ENCODE results near the gene CAD.

The CAD gene

GRCh38 chr2:27220091-27220490 lies 2.9 kb downstream of the CAD start:
- no peak overlapping the region for H3K4me3 ChIP-seq
- peaks cover 0 to 13% (median 7%) of the 10 kb centered on the region in 4 donors for H3K4me1 ChIP-seq
- intact Hi-C loops (cut with DNase I; ENCODE audit: low total_unique reads), result no loop called here
- H3K36me3 ChIP-seq, result peaks cover 22 to 55% (median 36%) of the 10 kb centered on the region in 3 donors
- no peak overlapping the region for H3K27ac ChIP-seq
- H3K9me3 ChIP-seq, result no peaks in the 10 kb centered on the region
- no peak for TF ChIP-seq CTCF (IDR thresholded peaks at IDR 0.05)
- no peak for DNase-seq
- no peaks in the 10 kb centered on the region for H3K27me3 ChIP-seq

- Histone ChIP-seq H3K9me3 (no peaks in the 10 kb centered on the region), H3K4me3 (no peak overlapping the region), H3K36me3 (peaks cover 31 to 60% (median 40%) of the 10 kb centered on the region in 3 donors), H3K27me3 (no peaks in the 10 kb centered on the region), H3K27ac (no peak overlapping the region), H3K4me1 (peaks cover 0 to 13% (median 7%) of the 10 kb centered on the region in 4 donors)
- intact Hi-C loops (cut with DNase I; ENCODE audit: low total_unique reads), result no loop called here
- no peak for DNase-seq
- TF ChIP-seq CTCF (IDR thresholded peaks at IDR 0.05), result no peak
These were observed 4.0 kb downstream of the CAD start for GRCh38 chr2:27221166-27221565.

DNA sequence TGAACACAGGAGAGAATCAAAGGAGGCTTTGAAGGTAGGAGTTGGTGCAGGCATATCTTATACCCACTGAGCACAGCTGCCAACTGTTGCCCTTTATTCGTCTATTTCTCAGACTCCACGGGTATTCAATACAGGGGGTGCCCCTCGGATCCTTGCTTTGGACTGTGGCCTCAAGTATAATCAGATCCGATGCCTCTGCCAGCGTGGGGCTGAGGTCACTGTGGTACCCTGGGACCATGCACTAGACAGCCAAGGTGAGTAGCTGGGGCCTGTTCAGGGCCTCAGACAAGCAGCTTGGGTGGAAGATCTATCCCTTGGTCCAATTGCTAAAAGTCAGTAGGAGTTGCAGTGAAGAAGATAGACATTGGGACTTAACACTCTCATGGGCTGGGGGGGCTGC lies 5.2 kb downstream of the CAD start:
- Histone ChIP-seq H3K9me3 (no peaks in the 10 kb centered on the region), H3K27ac (no peak overlapping the region), H3K4me1 (peaks cover 0 to 9% (median 6%) of the 10 kb centered on the region in 4 donors), H3K4me3 (no peak overlapping the region), H3K27me3 (no peaks in the 10 kb centered on the region), H3K36me3 (peaks cover 43 to 72% (median 53%) of the 10 kb centered on the region in 3 donors)
- intact Hi-C loops (cut with DNase I; ENCODE audit: low total_unique reads), result no loop called here
- no peak for DNase-seq
- TF ChIP-seq CTCF (IDR thresholded peaks at IDR 0.05), result no peak

DNA sequence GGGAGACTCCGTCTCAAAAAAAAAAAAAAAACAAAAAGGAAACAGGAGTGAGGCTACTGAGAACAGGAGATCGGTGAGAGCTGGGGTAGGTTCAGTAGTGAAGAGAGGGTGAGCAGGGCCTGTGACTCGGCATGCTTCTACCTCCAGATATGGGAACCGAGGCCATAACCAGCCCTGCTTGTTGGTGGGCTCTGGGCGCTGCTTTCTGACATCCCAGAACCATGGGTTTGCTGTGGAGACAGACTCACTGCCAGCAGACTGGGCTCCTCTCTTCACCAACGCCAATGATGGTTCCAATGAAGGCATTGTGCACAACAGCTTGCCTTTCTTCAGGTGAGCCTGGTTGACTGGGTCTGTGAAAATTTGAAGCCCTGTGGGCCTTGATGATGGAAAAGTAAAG lies 6.2 kb downstream of the CAD start:
- intact Hi-C loops (cut with DNase I; ENCODE audit: low total_unique reads), result no loop called here
- Histone ChIP-seq H3K27ac (no peak overlapping the region), H3K4me1 (peaks cover 0 to under 1% (median 0%) of the 10 kb centered on the region in 4 donors), H3K36me3 (peaks cover 51 to 82% (median 60%) of the 10 kb centered on the region in 3 donors), H3K9me3 (no peaks in the 10 kb centered on the region), H3K4me3 (no peak overlapping the region), H3K27me3 (no peaks in the 10 kb centered on the region)
- DNase-seq, result no peak
- TF ChIP-seq CTCF (IDR thresholded peaks at IDR 0.05), result no peak

DNA sequence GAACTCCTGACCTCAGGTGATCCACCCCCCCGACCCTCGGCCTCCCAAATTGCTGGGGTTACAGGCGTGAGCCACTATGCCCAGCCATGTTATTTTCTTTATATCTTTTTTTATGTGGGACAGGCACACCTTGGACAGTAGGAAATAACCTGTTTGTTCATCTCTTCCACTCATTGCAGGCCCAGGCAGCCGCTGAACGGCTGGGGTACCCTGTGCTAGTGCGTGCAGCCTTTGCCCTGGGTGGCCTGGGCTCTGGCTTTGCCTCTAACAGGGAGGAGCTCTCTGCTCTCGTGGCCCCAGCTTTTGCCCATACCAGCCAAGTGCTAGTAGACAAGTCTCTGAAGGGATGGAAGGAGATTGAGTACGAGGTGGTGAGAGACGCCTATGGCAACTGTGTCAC lies 8.4 kb downstream of the CAD start:
- TF ChIP-seq CTCF (IDR thresholded peaks at IDR 0.05), result no peak
- H3K4me1 ChIP-seq, result no peaks in the 10 kb centered on the region
- H3K4me3 ChIP-seq, result no peak overlapping the region
- H3K9me3 ChIP-seq, result no peaks in the 10 kb centered on the region
- H3K27ac ChIP-seq, result no peak overlapping the region
- no peak for DNase-seq
- intact Hi-C loops (cut with DNase I; ENCODE audit: low total_unique reads), result no loop called here
- peaks cover 68 to 97% (median 75%) of the 10 kb centered on the region in 3 donors for H3K36me3 ChIP-seq
- no peaks in the 10 kb centered on the region for H3K27me3 ChIP-seq

- TF ChIP-seq CTCF (IDR thresholded peaks at IDR 0.05), result no peak
- Histone ChIP-seq H3K4me3 (no peak overlapping the region), H3K4me1 (no peaks in the 10 kb centered on the region), H3K27ac (no peak overlapping the region), H3K9me3 (no peaks in the 10 kb centered on the region), H3K27me3 (no peaks in the 10 kb centered on the region), H3K36me3 (peaks cover 80 to 100% (median 84%) of the 10 kb centered on the region in 3 donors)
- no peak for DNase-seq
- intact Hi-C loops (cut with DNase I; ENCODE audit: low total_unique reads), result no loop called here
These were observed 10.3 kb downstream of the CAD start for GRCh38 chr2:27227501-27227900.
